A204.1 (cell line): Measurements from ENCODE around the gene SPR.

ENCODE experiments used
- FAIRE-seq: peaks from 2 replicates; lab custom pipeline; 2012; peaks lifted over from hg19 to GRCh38; lab: Jason Lieb, UNC

The SPR gene

GRCh38 chr2:72915907-72916742 lies 28.9 kb downstream of the SPR start:
- FAIRE-seq = no peak

- FAIRE-seq = no peak
Measured at GRCh38 chr2:72916743-72917137, 29.5 kb downstream of the SPR start.

- FAIRE-seq = no peak
Measured at GRCh38 chr2:72917138-72917876, 30.1 kb downstream of the SPR start, which contains the start of gene EMX1. Gene EMX1, plus strand, starts transcription at chr2:72917519. Its CDS starts 334 bp downstream, at chr2:72917853.

GRCh38 chr2:72917877-72918553 lies 30.8 kb downstream of the SPR start:
- FAIRE-seq = no peak

- FAIRE-seq = no peak
Measured at GRCh38 chr2:72919414-72920317, 32.5 kb downstream of the SPR start.

GRCh38 chr2:72920318-72921087 lies 33.3 kb downstream of the SPR start:
- no peak for FAIRE-seq

GRCh38 chr2:72921088-72921851 lies 34.1 kb downstream of the SPR start:
- FAIRE-seq = no peak

GRCh38 chr2:72921853-72922252 lies 34.6 kb downstream of the SPR start:
- FAIRE-seq = no peak

GRCh38 chr2:72923833-72924352 lies 36.7 kb downstream of the SPR start:
- FAIRE-seq = no peak

GRCh38 chr2:72924353-72925240 lies 37.4 kb downstream of the SPR start:
- FAIRE-seq = no peak

GRCh38 chr2:72925328-72925943 lies 38.2 kb downstream of the SPR start:
- FAIRE-seq = no peak

- FAIRE-seq = no peak
Measured at GRCh38 chr2:72926368-72926767, 39.2 kb downstream of the SPR start.

GRCh38 chr2:72926811-72927465 lies 39.7 kb downstream of the SPR start:
- no peak for FAIRE-seq

GRCh38 chr2:72927619-72928550 lies 40.7 kb downstream of the SPR start:
- FAIRE-seq = no peak

GRCh38 chr2:72929010-72929409 lies 41.8 kb downstream of the SPR start:
- no peak for FAIRE-seq

GRCh38 chr2:72931280-72931910 lies 44.2 kb downstream of the SPR start:
- FAIRE-seq = no peak
